GM23338 (cell line): Measurements from ENCODE around the gene PROB1. TPM values are rescaled to one million over a fixed set of nuclear protein-coding genes. Genes with fewer than 3 reads are reported as not detected.

Experiments used
- ATAC-seq: fragments of 200-7000 bp; cut with Tn5 transposase; 3 replicates; pipeline ENCODE4 v1.9.1; 2020
- DNase-seq: peaks from one replicate; pipeline ENCODE4 v3.0.0-alpha.2; 2015; ENCODE audit warnings: low spot score
- H2AFZ ChIP-seq: fragments of 200-600 bp; sonication (generic); 2 replicates; pipeline ENCODE4 v1.8.0; 2016; ENCODE audit warnings: antibody characterized with exemption, mild to moderate bottlenecking, moderate library complexity
- H3F3A ChIP-seq: fragments of 200-600 bp; sonication (generic); replicated peaks from 2 replicates; pipeline ENCODE4 v1.8.0; 2017; ENCODE audit warnings: antibody characterized with exemption, mixed run types, low read depth
- H3K27ac ChIP-seq: fragments of 200-600 bp; sonication (generic); 2 replicates; pipeline ENCODE4 v1.6.1; 2016; ENCODE audit warnings: low read depth
- H3K27me3 ChIP-seq: fragments of 200-600 bp; sonication (generic); 2 replicates; pipeline ENCODE4 v1.8.0; 2016; ENCODE audit warnings: mild to moderate bottlenecking, mixed run types, moderate library complexity; ENCODE audit not compliant: insufficient read depth
- H3K36me3 ChIP-seq: fragments of 200-600 bp; sonication (generic); 2 replicates; pipeline ENCODE4 v1.8.0; 2016; ENCODE audit warnings: mild to moderate bottlenecking; ENCODE audit not compliant: insufficient read depth
- H3K4me1 ChIP-seq: fragments of 200-600 bp; sonication (generic); 2 replicates; pipeline ENCODE4 v1.8.0; 2016; ENCODE audit warnings: mild to moderate bottlenecking, moderate library complexity; ENCODE audit not compliant: insufficient read depth
- H3K4me2 ChIP-seq: fragments of 200-600 bp; sonication (generic); 2 replicates; pipeline ENCODE4 v1.7.1; 2017; ENCODE audit warnings: mixed run types
- H3K4me3 ChIP-seq: fragments of 200-600 bp; sonication (generic); 2 replicates; pipeline ENCODE4 v1.6.1; 2016; ENCODE audit warnings: mixed run types
- H3K79me2 ChIP-seq: fragments of 200-600 bp; sonication (generic); replicated peaks from 2 replicates; pipeline ENCODE4 v1.8.0; 2017; ENCODE audit warnings: mild to moderate bottlenecking; ENCODE audit not compliant: insufficient read depth
- H3K9me2 ChIP-seq: fragments of 200-600 bp; sonication (generic); 2 replicates; pipeline ENCODE4 v1.8.0; 2017; ENCODE audit not compliant: insufficient read depth
- H4K20me1 ChIP-seq: fragments of 200-600 bp; sonication (generic); replicated peaks from 2 replicates; pipeline ENCODE4 v1.8.0; 2017; ENCODE audit warnings: mild to moderate bottlenecking; ENCODE audit not compliant: insufficient read depth
- H3K27ac Mint-ChIP-seq: 2 replicates; pipeline ENCODE4 v1.8.0; 2020; ENCODE audit warnings: inconsistent platforms, mild to moderate bottlenecking, moderate library complexity, mixed read lengths
- H3K27me3 Mint-ChIP-seq: 3 replicates; pipeline ENCODE4 v1.8.0; 2022; ENCODE audit warnings: low read depth, mild to moderate bottlenecking, moderate library complexity, mixed read lengths, inconsistent platforms; ENCODE audit not compliant: insufficient read depth, poor library complexity
- H3K36me3 Mint-ChIP-seq: 3 replicates; pipeline ENCODE4 v1.8.0; 2021; ENCODE audit warnings: low read depth, mild to moderate bottlenecking, inconsistent platforms, moderate library complexity, mixed read lengths
- H3K4me1 Mint-ChIP-seq: 3 replicates; pipeline ENCODE4 v1.8.0; 2020; ENCODE audit warnings: mild to moderate bottlenecking, inconsistent platforms, mixed read lengths
- H3K4me3 Mint-ChIP-seq: 3 replicates; pipeline ENCODE4 v1.8.0; 2021; ENCODE audit warnings: moderate library complexity, mild to moderate bottlenecking, inconsistent platforms, mixed read lengths
- H3K9me3 Mint-ChIP-seq: 3 replicates; pipeline ENCODE4 v1.8.0; 2020; ENCODE audit warnings: moderate library complexity, mild to moderate bottlenecking, inconsistent platforms, mixed read lengths
- CREB1 ChIP-seq: fragments of 250-450 bp; sonication (Bioruptor Pico); IDR thresholded peaks from 2 replicates; pipeline ENCODE4 v1.5.0; 2020; ENCODE audit warnings: low read depth, mild to moderate bottlenecking, moderate library complexity
- EZH2 ChIP-seq: fragments of 200-600 bp; sonication (generic); IDR thresholded peaks from one replicate; pipeline ENCODE4 v1.8.0; 2017; ENCODE audit warnings: antibody characterized with exemption, mild to moderate bottlenecking, low read depth; ENCODE audit not compliant: unreplicated experiment
- POLR2AphosphoS5 ChIP-seq: IDR thresholded peaks from 2 replicates; pipeline ENCODE4 v1.6.1; 2016; ENCODE audit warnings: antibody characterized with exemption, low read depth
- STAT1 ChIP-seq: IDR thresholded peaks from one replicate; pipeline ENCODE4 v1.6.1; 2016; ENCODE audit warnings: antibody characterized with exemption; ENCODE audit not compliant: unreplicated experiment
- ZNF114 ChIP-seq: fragments of 250-450 bp; sonication (Bioruptor Pico); IDR thresholded peaks from 2 replicates; pipeline ENCODE4 v1.5.0; 2020; ENCODE audit warnings: mild to moderate bottlenecking, moderate library complexity
- polyA plus RNA-seq: library from polyadenylated mRNA; unstranded; fragments of >200 nt; fragmentation: Nextera tagmentation; extraction: Ambion mirVana; gene quantifications from 2 replicates; pipeline ENCODE4 v1.2.1, GENCODE V29; 2016
- total RNA-seq: library from RNA; depleted of rRNA; stranded (reverse); fragments of >200 nt; shearing (Covaris generic); gene quantifications from 2 replicates; pipeline ENCODE4 v1.2.3, GENCODE V29; 2014
- TF ChIP-seq, protein P1 (sequence below): fragments of 250-450 bp; sonication (Bioruptor Pico); IDR thresholded peaks from 2 replicates; pipeline ENCODE4 v1.5.0; 2020; ENCODE audit warnings: mild to moderate bottlenecking, moderate library complexity
- TF ChIP-seq, protein P2 (sequence below): IDR thresholded peaks from 2 replicates; pipeline ENCODE4 v1.6.1; 2016; ENCODE audit warnings: antibody characterized with exemption
- TF ChIP-seq, protein P3 (sequence below), 2 experiments: fragments of 200-600 bp in 1 of 2; sonication (generic) in 1 of 2; conservative IDR thresholded peaks; 2 replicates each; pipeline versions ENCODE4 v1.5.1 to v1.6.1; 2016 to 2017; ENCODE audit warnings: antibody characterized with exemption in 2 of 2, low read depth in 2 of 2, mild to moderate bottlenecking in 2 of 2, moderate library complexity in 1 of 2

PROB1 gene
- total and polyA plus RNA-seq, 2 experiments from 2014 or later, result 0.73 to 2.7 TPM

DNA sequence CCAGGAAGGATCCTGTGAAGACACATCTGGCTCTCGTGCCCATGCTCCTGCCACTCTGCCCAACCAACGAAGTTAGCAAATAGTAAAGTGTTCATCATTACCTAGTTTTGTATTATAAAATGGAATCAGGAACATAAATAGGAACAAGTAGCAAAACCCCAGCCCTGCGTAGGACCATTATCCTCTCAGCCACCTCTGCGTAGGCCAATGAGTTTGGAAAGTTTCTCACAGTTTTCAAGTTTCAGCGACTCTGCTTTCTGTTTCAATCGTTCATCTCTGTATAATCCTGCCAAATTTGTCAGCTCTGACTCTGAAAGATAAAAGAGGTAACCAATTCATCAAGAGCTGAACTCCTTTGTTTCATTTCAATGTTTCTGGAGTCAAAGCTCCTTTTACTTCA lies 19.1 kb upstream of the PROB1 start (continued):
- TF ChIP-seq, protein P1, sequence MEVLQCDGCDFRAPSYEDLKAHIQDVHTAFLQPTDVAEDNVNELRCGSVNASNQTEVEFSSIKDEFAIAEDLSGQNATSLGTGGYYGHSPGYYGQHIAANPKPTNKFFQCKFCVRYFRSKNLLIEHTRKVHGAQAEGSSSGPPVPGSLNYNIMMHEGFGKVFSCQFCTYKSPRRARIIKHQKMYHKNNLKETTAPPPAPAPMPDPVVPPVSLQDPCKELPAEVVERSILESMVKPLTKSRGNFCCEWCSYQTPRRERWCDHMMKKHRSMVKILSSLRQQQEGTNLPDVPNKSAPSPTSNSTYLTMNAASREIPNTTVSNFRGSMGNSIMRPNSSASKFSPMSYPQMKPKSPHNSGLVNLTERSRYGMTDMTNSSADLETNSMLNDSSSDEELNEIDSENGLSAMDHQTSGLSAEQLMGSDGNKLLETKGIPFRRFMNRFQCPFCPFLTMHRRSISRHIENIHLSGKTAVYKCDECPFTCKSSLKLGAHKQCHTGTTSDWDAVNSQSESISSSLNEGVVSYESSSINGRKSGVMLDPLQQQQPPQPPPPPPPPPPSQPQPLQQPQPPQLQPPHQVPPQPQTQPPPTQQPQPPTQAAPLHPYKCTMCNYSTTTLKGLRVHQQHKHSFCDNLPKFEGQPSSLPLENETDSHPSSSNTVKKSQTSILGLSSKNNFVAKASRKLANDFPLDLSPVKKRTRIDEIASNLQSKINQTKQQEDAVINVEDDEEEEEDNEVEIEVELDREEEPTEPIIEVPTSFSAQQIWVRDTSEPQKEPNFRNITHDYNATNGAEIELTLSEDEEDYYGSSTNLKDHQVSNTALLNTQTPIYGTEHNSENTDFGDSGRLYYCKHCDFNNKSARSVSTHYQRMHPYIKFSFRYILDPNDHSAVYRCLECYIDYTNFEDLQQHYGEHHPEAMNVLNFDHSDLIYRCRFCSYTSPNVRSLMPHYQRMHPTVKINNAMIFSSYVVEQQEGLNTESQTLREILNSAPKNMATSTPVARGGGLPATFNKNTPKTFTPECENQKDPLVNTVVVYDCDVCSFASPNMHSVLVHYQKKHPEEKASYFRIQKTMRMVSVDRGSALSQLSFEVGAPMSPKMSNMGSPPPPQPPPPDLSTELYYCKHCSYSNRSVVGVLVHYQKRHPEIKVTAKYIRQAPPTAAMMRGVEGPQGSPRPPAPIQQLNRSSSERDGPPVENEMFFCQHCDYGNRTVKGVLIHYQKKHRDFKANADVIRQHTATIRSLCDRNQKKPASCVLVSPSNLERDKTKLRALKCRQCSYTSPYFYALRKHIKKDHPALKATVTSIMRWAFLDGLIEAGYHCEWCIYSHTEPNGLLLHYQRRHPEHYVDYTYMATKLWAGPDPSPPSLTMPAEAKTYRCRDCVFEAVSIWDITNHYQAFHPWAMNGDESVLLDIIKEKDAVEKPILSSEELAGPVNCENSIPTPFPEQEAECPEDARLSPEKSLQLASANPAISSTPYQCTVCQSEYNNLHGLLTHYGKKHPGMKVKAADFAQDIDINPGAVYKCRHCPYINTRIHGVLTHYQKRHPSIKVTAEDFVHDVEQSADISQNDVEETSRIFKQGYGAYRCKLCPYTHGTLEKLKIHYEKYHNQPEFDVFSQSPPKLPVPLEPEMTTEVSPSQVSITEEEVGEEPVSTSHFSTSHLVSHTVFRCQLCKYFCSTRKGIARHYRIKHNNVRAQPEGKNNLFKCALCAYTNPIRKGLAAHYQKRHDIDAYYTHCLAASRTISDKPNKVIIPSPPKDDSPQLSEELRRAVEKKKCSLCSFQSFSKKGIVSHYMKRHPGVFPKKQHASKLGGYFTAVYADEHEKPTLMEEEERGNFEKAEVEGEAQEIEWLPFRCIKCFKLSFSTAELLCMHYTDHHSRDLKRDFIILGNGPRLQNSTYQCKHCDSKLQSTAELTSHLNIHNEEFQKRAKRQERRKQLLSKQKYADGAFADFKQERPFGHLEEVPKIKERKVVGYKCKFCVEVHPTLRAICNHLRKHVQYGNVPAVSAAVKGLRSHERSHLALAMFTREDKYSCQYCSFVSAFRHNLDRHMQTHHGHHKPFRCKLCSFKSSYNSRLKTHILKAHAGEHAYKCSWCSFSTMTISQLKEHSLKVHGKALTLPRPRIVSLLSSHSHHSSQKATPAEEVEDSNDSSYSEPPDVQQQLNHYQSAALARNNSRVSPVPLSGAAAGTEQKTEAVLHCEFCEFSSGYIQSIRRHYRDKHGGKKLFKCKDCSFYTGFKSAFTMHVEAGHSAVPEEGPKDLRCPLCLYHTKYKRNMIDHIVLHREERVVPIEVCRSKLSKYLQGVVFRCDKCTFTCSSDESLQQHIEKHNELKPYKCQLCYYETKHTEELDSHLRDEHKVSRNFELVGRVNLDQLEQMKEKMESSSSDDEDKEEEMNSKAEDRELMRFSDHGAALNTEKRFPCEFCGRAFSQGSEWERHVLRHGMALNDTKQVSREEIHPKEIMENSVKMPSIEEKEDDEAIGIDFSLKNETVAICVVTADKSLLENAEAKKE (CRISPR knock-in tag), result no peak
- no peak for TF ChIP-seq ZNF114 (CRISPR knock-in tag)

DNA sequence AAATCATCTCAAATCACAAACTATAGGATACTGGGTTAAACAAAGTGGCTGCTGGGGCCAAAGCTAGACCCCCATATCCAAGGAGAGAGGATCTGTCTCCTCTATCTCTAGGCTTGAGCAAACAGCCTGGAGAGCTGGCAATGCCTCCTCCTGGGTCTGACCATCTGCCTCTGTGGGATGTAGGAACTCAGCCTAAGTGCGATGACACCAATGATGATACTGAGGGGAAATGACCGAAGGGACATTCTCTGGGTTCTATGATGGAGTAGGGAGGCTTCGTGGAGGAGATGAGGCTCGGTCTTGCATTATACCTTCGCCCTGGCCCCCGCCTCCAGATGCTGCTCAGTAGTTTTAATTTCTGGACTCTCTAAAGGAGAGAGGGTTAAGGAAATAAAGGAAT lies 18.2 kb upstream of the PROB1 start:
- no peak overlapping the region for H3K4me2 ChIP-seq
- H3K9me2 ChIP-seq, result no peaks in the 10 kb centered on the region
- H3K27ac Mint-ChIP-seq, result no peak overlapping the region
- DNase-seq (no peak), ATAC-seq (no peak)
- peaks cover 2% of the 10 kb centered on the region for H3K36me3 Mint-ChIP-seq
- H3K27me3 ChIP-seq, result no peaks in the 10 kb centered on the region
- H3K27ac ChIP-seq, result no peak overlapping the region
- no peaks in the 10 kb centered on the region for H3K4me1 Mint-ChIP-seq
- H3K4me1 ChIP-seq, result no peaks in the 10 kb centered on the region
- H3K4me3 ChIP-seq, result no peak overlapping the region
- H3F3A ChIP-seq, result 0 out of 2 replicates have a peak, but pooled peaks cover 3% of the 10 kb centered on the region
- H3K79me2 ChIP-seq, result no peaks in the 10 kb centered on the region
- no peaks in the 10 kb centered on the region for H3K9me3 Mint-ChIP-seq
- H4K20me1 ChIP-seq, result no peaks in the 10 kb centered on the region
- no peaks in the 10 kb centered on the region for H3K36me3 ChIP-seq
- H3K27me3 Mint-ChIP-seq, result peaks cover 1% of the 10 kb centered on the region
- no peak overlapping the region for H2AFZ ChIP-seq
- no peak overlapping the region for H3K4me3 Mint-ChIP-seq
- no peak for TF ChIP-seq CREB1
- TF ChIP-seq STAT1, result no peak
- TF ChIP-seq, protein P2, sequence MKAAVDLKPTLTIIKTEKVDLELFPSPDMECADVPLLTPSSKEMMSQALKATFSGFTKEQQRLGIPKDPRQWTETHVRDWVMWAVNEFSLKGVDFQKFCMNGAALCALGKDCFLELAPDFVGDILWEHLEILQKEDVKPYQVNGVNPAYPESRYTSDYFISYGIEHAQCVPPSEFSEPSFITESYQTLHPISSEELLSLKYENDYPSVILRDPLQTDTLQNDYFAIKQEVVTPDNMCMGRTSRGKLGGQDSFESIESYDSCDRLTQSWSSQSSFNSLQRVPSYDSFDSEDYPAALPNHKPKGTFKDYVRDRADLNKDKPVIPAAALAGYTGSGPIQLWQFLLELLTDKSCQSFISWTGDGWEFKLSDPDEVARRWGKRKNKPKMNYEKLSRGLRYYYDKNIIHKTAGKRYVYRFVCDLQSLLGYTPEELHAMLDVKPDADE, result no peak
- TF ChIP-seq EZH2, result no peak
- TF ChIP-seq POLR2AphosphoS5, result no peak
- TF ChIP-seq, protein P3, sequence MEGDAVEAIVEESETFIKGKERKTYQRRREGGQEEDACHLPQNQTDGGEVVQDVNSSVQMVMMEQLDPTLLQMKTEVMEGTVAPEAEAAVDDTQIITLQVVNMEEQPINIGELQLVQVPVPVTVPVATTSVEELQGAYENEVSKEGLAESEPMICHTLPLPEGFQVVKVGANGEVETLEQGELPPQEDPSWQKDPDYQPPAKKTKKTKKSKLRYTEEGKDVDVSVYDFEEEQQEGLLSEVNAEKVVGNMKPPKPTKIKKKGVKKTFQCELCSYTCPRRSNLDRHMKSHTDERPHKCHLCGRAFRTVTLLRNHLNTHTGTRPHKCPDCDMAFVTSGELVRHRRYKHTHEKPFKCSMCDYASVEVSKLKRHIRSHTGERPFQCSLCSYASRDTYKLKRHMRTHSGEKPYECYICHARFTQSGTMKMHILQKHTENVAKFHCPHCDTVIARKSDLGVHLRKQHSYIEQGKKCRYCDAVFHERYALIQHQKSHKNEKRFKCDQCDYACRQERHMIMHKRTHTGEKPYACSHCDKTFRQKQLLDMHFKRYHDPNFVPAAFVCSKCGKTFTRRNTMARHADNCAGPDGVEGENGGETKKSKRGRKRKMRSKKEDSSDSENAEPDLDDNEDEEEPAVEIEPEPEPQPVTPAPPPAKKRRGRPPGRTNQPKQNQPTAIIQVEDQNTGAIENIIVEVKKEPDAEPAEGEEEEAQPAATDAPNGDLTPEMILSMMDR (conservative IDR thresholded peaks at IDR 0.05; ENCODE audit: low read depth in 2 of 2), result no peak
